SH-SY5Y (cell line): ENCODE measurements around the gene CHD3.

Experiments used
- GATA2 ChIP-seq: IDR thresholded peaks from 2 replicates; pipeline ENCODE4 v1.6.1; 2011; ENCODE audit warnings: mild to moderate bottlenecking, low read depth, low read length
- GATA3 ChIP-seq: IDR thresholded peaks from 2 replicates; pipeline ENCODE4 v1.6.1; 2011; ENCODE audit warnings: low read depth, mild to moderate bottlenecking, low read length, moderate library complexity

GRCh38 chr17:7878234-7878633 is 10.4 kb upstream of the CHD3 start:
- TF ChIP-seq GATA3 (no peak), GATA2 (no peak)
